Ovary (tissue), 3 donors: Measurements from ENCODE around the gene R3HCC1L.

ENCODE experiments used
- CTCF ChIP-seq, 3 donors: fragments of 450-650 bp in 2 of 3; fragments of 200-600 bp in 1 of 3; IDR thresholded peaks; one replicate each; pipeline versions ENCODE4 v1.5.1 to v1.8.0; 2016 to 2022; ENCODE audit warnings: antibody characterized with exemption in 3 of 3, mild to moderate bottlenecking in 1 of 3
- EP300 ChIP-seq: sonication (generic); formaldehyde crosslinking; IDR thresholded peaks from one replicate; pipeline ENCODE4 v1.6.1; 2017; ENCODE audit warnings: antibody characterized with exemption
- POLR2A ChIP-seq: fragments of 450-650 bp; IDR thresholded peaks from one replicate; pipeline ENCODE4 v1.6.1; 2017; ENCODE audit warnings: antibody characterized with exemption, mild to moderate bottlenecking, moderate library complexity
- donor health status: DM: no; HTN: no; CAD: no.

GRCh38 chr10:98289802-98290209 lies 155.3 kb downstream of the R3HCC1L start:
- TF ChIP-seq EP300 (no peak), CTCF (IDR thresholded peaks at IDR 0.05) (no peak), POLR2A (no peak)
